ENCODE results near the gene CACNA2D2. TPM values are rescaled to one million over a fixed set of nuclear protein-coding genes. Genes with fewer than 3 reads are reported as not detected.

Gene CACNA2D2
- total RNA-seq, 1 experiment from 2014 or later, result 0.59 TPM

GRCh38 chr3:50520849-50521248 is 17.4 kb upstream of the CACNA2D2 start:
- H3K27ac ChIP-seq (ENCODE audit: low read length), result no peak overlapping the region
- in situ Hi-C loops (cut with HindIII; ENCODE audit: low pct_unique_long_range_greater_than_20kb, low sequenced_read_pairs) (no loop called here), intact Hi-C loops (cut with micrococcal nuclease; ENCODE audit: unreplicated experiment) (no loop called here)
- H3K36me3 ChIP-seq (ENCODE audit: control insufficient read depth, insufficient read depth, low read length), result no peaks in the 10 kb centered on the region
- ChIA-PET CTCF (interaction anchor here (0.6 kb wide), 1 partner anchor 20 kb away, joined by 3 read pairs; no protein-coding TSS in a partner anchor), POLR2A (no interaction called here)
- H3K27me3 ChIP-seq (ENCODE audit: control insufficient read depth, insufficient read depth, low read length), result no peaks in the 10 kb centered on the region
- H3K9me3 ChIP-seq (ENCODE audit: control insufficient read depth, insufficient read depth, low read depth, low read length), result no peaks in the 10 kb centered on the region
- DNase-seq (ENCODE audit: low read depth, low spot score) (no peak), ATAC-seq (no peak)
- TF ChIP-seq TCF7L2 (IDR thresholded peaks at IDR 0.05; ENCODE audit: low read depth, low read length) (no peak), POLR2AphosphoS5 (IDR thresholded peaks at IDR 0.05; ENCODE audit: low read depth, low read length) (no peak), CTCF (IDR thresholded peaks at IDR 0.05) (no peak), SIN3A (IDR thresholded peaks at IDR 0.05; ENCODE audit: borderline replicate concordance, insufficient read depth, low read depth, low read length) (no peak)
- TF ChIP-seq, protein P1, sequence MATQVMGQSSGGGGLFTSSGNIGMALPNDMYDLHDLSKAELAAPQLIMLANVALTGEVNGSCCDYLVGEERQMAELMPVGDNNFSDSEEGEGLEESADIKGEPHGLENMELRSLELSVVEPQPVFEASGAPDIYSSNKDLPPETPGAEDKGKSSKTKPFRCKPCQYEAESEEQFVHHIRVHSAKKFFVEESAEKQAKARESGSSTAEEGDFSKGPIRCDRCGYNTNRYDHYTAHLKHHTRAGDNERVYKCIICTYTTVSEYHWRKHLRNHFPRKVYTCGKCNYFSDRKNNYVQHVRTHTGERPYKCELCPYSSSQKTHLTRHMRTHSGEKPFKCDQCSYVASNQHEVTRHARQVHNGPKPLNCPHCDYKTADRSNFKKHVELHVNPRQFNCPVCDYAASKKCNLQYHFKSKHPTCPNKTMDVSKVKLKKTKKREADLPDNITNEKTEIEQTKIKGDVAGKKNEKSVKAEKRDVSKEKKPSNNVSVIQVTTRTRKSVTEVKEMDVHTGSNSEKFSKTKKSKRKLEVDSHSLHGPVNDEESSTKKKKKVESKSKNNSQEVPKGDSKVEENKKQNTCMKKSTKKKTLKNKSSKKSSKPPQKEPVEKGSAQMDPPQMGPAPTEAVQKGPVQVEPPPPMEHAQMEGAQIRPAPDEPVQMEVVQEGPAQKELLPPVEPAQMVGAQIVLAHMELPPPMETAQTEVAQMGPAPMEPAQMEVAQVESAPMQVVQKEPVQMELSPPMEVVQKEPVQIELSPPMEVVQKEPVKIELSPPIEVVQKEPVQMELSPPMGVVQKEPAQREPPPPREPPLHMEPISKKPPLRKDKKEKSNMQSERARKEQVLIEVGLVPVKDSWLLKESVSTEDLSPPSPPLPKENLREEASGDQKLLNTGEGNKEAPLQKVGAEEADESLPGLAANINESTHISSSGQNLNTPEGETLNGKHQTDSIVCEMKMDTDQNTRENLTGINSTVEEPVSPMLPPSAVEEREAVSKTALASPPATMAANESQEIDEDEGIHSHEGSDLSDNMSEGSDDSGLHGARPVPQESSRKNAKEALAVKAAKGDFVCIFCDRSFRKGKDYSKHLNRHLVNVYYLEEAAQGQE (IDR thresholded peaks at IDR 0.05; ENCODE audit: insufficient read depth in 1 of 2, low read depth in 2 of 2, low read length in 1 of 2), result no peak
- no peaks in the 10 kb centered on the region for H3K4me1 ChIP-seq (ENCODE audit: control insufficient read depth, insufficient read depth, low read length)
- no TSS peak for BruUV-seq (replicated peaks)
- no peak overlapping the region for H3K4me3 ChIP-seq (ENCODE audit: low read depth in 2 of 2, low read length in 2 of 2)

DNA sequence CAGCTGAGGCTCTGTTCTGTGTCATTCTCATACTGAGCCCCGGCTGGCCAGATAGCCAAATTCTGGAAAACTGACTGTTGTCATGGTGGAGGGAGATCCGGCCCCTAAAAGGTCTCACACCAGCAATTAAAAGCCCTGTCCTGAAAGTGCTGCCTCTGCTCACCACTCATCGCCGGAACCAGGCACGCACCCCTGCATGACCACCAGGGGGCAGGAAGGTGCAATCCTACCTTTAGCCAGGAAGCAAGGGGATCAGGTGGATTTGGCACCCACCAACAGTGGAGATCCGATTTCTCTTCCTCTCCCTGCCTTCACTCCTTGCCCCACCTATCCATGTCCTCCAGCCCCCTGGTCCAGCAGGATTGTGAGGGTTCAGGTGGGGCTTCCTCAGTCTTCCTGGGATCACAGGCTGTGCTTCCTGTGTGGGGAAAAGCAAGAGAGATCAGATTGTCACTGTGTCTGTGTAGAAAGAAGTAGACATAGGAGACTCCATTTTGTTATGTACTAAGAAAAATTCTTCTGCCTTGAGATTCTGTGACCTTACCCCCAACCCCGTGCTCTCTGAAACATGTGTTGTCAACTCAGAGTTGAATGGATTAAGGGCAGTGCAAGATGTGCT is 16.1 kb upstream of the CACNA2D2 start:
- no peaks in the 10 kb centered on the region for H3K27me3 ChIP-seq (ENCODE audit: control insufficient read depth, insufficient read depth, low read length)
- H3K27ac ChIP-seq (ENCODE audit: low read length), result no peak overlapping the region
- peak; percentile 42 for DNase-seq (ENCODE audit: low read depth, low spot score)
- H3K36me3 ChIP-seq (ENCODE audit: control insufficient read depth, insufficient read depth, low read length), result no peaks in the 10 kb centered on the region
- no TSS peak for BruUV-seq (replicated peaks)
- no peaks in the 10 kb centered on the region for H3K9me3 ChIP-seq (ENCODE audit: control insufficient read depth, insufficient read depth, low read depth, low read length)
- peak; percentile 91 for TF ChIP-seq CTCF (IDR thresholded peaks at IDR 0.05)
- TF ChIP-seq TCF7L2 (IDR thresholded peaks at IDR 0.05; ENCODE audit: low read depth, low read length), result no peak
- TF ChIP-seq, protein P1 (IDR thresholded peaks at IDR 0.05; ENCODE audit: insufficient read depth in 1 of 2, low read depth in 2 of 2, low read length in 1 of 2), result no peak
- TF ChIP-seq SIN3A (IDR thresholded peaks at IDR 0.05; ENCODE audit: borderline replicate concordance, insufficient read depth, low read depth, low read length), result no peak
- CTCF ChIA-PET, result no interaction called here
- ATAC-seq, result peak; percentile 87
- H3K4me1 ChIP-seq (ENCODE audit: control insufficient read depth, insufficient read depth, low read length), result no peaks in the 10 kb centered on the region
- intact Hi-C loops (cut with micrococcal nuclease; ENCODE audit: unreplicated experiment) (loop anchor here (2.0 kb wide), 1 partner anchor 95 kb away; no protein-coding TSS in a partner anchor), in situ Hi-C loops (cut with HindIII; ENCODE audit: low pct_unique_long_range_greater_than_20kb, low sequenced_read_pairs) (no loop called here)
- POLR2A ChIA-PET, result no interaction called here
- H3K4me3 ChIP-seq (ENCODE audit: low read depth in 2 of 2, low read length in 2 of 2), result no peak overlapping the region
